Measurements from ENCODE around the gene KDM4B.
"Not testable (repeated sequence)": the region's sequence is repeated elsewhere in the genome, so short reads cannot be mapped to it uniquely, and the experiment has no call there.

KDM4B gene

GRCh38 chr19:4968462-4969291 is at the start of gene KDM4B:
Gene KDM4B, plus strand, starts transcription at chr19:4969113. Its CDS starts 63,778 bp downstream, at chr19:5032891.
- H3K4me3 ChIP-seq: peak within 1 kb of the TSS; percentile 37 to 68 (median 62)
- H3K27ac ChIP-seq: peak within 1 kb of the TSS in 20 of 21 experiments; percentile 27 to 88 (median 74)

GRCh38 chr19:4922530-4923275 is 46.2 kb upstream of the KDM4B start:
- Histone ChIP-seq H3K4me3 (no peak overlapping the region), H3K27ac (no peak overlapping the region)

GRCh38 chr19:4923276-4923747 is 45.6 kb upstream of the KDM4B start:
- Histone ChIP-seq H3K4me3 (no peak overlapping the region), H3K27ac (no peak overlapping the region)

- Histone ChIP-seq H3K27ac (no peak overlapping the region), H3K4me3 (no peak overlapping the region)
Measured at GRCh38 chr19:4929186-4929585, 39.7 kb upstream of the KDM4B start.

GRCh38 chr19:4930664-4931063 is 38.2 kb upstream of the KDM4B start:
- H3K4me3 ChIP-seq: no peak overlapping the region

GRCh38 chr19:4932711-4933110 is 36.2 kb upstream of the KDM4B start:
- no peak overlapping the region for H3K4me3 ChIP-seq
- H3K27ac ChIP-seq: no peak overlapping the region

More at GRCh38 chr19:4930664-4931063, 38.2 kb upstream of the KDM4B start:
- H3K27ac ChIP-seq: no peak overlapping the region

- H3K27ac ChIP-seq: no peak overlapping the region
- no peak overlapping the region for H3K4me3 ChIP-seq
Measured at GRCh38 chr19:4933528-4933927, 35.4 kb upstream of the KDM4B start.

- H3K27ac ChIP-seq: no peak overlapping the region
- no peak overlapping the region for H3K4me3 ChIP-seq
Measured at GRCh38 chr19:4935444-4935843, 33.5 kb upstream of the KDM4B start.

GRCh38 chr19:4937060-4937459 is 31.9 kb upstream of the KDM4B start:
- Histone ChIP-seq H3K4me3 (no peak overlapping the region), H3K27ac (no peak overlapping the region)

- H3K27ac ChIP-seq, H3K4me3 ChIP-seq: not testable (repeated sequence)
Measured at GRCh38 chr19:4938461-4938860, 30.5 kb upstream of the KDM4B start.

- H3K4me3 ChIP-seq: no peak overlapping the region
- no peak overlapping the region for H3K27ac ChIP-seq
Measured at GRCh38 chr19:4939466-4939865, 29.4 kb upstream of the KDM4B start.

GRCh38 chr19:4941638-4942169 is 27.2 kb upstream of the KDM4B start:
- not testable (repeated sequence) for H3K4me3 ChIP-seq, H3K27ac ChIP-seq

- H3K27ac ChIP-seq, H3K4me3 ChIP-seq: not testable (repeated sequence)
Measured at GRCh38 chr19:4950650-4951049, 18.3 kb upstream of the KDM4B start.

- Histone ChIP-seq H3K27ac (no peak overlapping the region), H3K4me3 (no peak overlapping the region)
Measured at GRCh38 chr19:4951656-4952055, 17.3 kb upstream of the KDM4B start.

- Histone ChIP-seq H3K27ac (no peak overlapping the region), H3K4me3 (no peak overlapping the region)
Measured at GRCh38 chr19:4952945-4953344, 16.0 kb upstream of the KDM4B start.

- not testable (repeated sequence) for H3K27ac ChIP-seq, H3K4me3 ChIP-seq
Measured at GRCh38 chr19:4954320-4955149, 14.4 kb upstream of the KDM4B start.

- no peak overlapping the region for H3K4me3 ChIP-seq
- no peak overlapping the region for H3K27ac ChIP-seq
Measured at GRCh38 chr19:4955274-4955673, 13.6 kb upstream of the KDM4B start.

- no peak overlapping the region for H3K27ac ChIP-seq
Measured at GRCh38 chr19:4957981-4958380, 10.9 kb upstream of the KDM4B start.

GRCh38 chr19:4962085-4962619 is 6.8 kb upstream of the KDM4B start:
- Histone ChIP-seq H3K27ac (no peak overlapping the region), H3K4me3 (no peak overlapping the region)

More at GRCh38 chr19:4957981-4958380, 10.9 kb upstream of the KDM4B start:
- H3K4me3 ChIP-seq: no peak overlapping the region

Data from skin epidermis (tissue), 12 donors.